GM23338 (cell line): ENCODE measurements around the gene CKLF. TPM values are rescaled to one million over a fixed set of nuclear protein-coding genes. Genes with fewer than 3 reads are reported as not detected.
"Not testable (repeated sequence)": the region's sequence is repeated elsewhere in the genome, so short reads cannot be mapped to it uniquely, and the experiment has no call there.

Experiments used
- ATAC-seq: fragments of 200-7000 bp; cut with Tn5 transposase; 3 replicates; pipeline ENCODE4 v1.9.1; 2020
- DNase-seq: peaks from one replicate; pipeline ENCODE4 v3.0.0-alpha.2; 2015; ENCODE audit warnings: low spot score
- H2AFZ ChIP-seq: fragments of 200-600 bp; sonication (generic); 2 replicates; pipeline ENCODE4 v1.8.0; 2016; ENCODE audit warnings: antibody characterized with exemption, mild to moderate bottlenecking, moderate library complexity
- H3F3A ChIP-seq: fragments of 200-600 bp; sonication (generic); replicated peaks from 2 replicates; pipeline ENCODE4 v1.8.0; 2017; ENCODE audit warnings: antibody characterized with exemption, mixed run types, low read depth
- H3K27ac ChIP-seq: fragments of 200-600 bp; sonication (generic); 2 replicates; pipeline ENCODE4 v1.6.1; 2016; ENCODE audit warnings: low read depth
- H3K27me3 ChIP-seq: fragments of 200-600 bp; sonication (generic); 2 replicates; pipeline ENCODE4 v1.8.0; 2016; ENCODE audit warnings: mild to moderate bottlenecking, mixed run types, moderate library complexity; ENCODE audit not compliant: insufficient read depth
- H3K36me3 ChIP-seq: fragments of 200-600 bp; sonication (generic); 2 replicates; pipeline ENCODE4 v1.8.0; 2016; ENCODE audit warnings: mild to moderate bottlenecking; ENCODE audit not compliant: insufficient read depth
- H3K4me1 ChIP-seq: fragments of 200-600 bp; sonication (generic); 2 replicates; pipeline ENCODE4 v1.8.0; 2016; ENCODE audit warnings: mild to moderate bottlenecking, moderate library complexity; ENCODE audit not compliant: insufficient read depth
- H3K4me2 ChIP-seq: fragments of 200-600 bp; sonication (generic); 2 replicates; pipeline ENCODE4 v1.7.1; 2017; ENCODE audit warnings: mixed run types
- H3K4me3 ChIP-seq: fragments of 200-600 bp; sonication (generic); 2 replicates; pipeline ENCODE4 v1.6.1; 2016; ENCODE audit warnings: mixed run types
- H3K79me2 ChIP-seq: fragments of 200-600 bp; sonication (generic); replicated peaks from 2 replicates; pipeline ENCODE4 v1.8.0; 2017; ENCODE audit warnings: mild to moderate bottlenecking; ENCODE audit not compliant: insufficient read depth
- H3K9me2 ChIP-seq: fragments of 200-600 bp; sonication (generic); 2 replicates; pipeline ENCODE4 v1.8.0; 2017; ENCODE audit not compliant: insufficient read depth
- H4K20me1 ChIP-seq: fragments of 200-600 bp; sonication (generic); replicated peaks from 2 replicates; pipeline ENCODE4 v1.8.0; 2017; ENCODE audit warnings: mild to moderate bottlenecking; ENCODE audit not compliant: insufficient read depth
- H3K27ac Mint-ChIP-seq: 2 replicates; pipeline ENCODE4 v1.8.0; 2020; ENCODE audit warnings: inconsistent platforms, mild to moderate bottlenecking, moderate library complexity, mixed read lengths
- H3K27me3 Mint-ChIP-seq: 3 replicates; pipeline ENCODE4 v1.8.0; 2022; ENCODE audit warnings: low read depth, mild to moderate bottlenecking, moderate library complexity, mixed read lengths, inconsistent platforms; ENCODE audit not compliant: insufficient read depth, poor library complexity
- H3K36me3 Mint-ChIP-seq: 3 replicates; pipeline ENCODE4 v1.8.0; 2021; ENCODE audit warnings: low read depth, mild to moderate bottlenecking, inconsistent platforms, moderate library complexity, mixed read lengths
- H3K4me1 Mint-ChIP-seq: 3 replicates; pipeline ENCODE4 v1.8.0; 2020; ENCODE audit warnings: mild to moderate bottlenecking, inconsistent platforms, mixed read lengths
- H3K4me3 Mint-ChIP-seq: 3 replicates; pipeline ENCODE4 v1.8.0; 2021; ENCODE audit warnings: moderate library complexity, mild to moderate bottlenecking, inconsistent platforms, mixed read lengths
- H3K9me3 Mint-ChIP-seq: 3 replicates; pipeline ENCODE4 v1.8.0; 2020; ENCODE audit warnings: moderate library complexity, mild to moderate bottlenecking, inconsistent platforms, mixed read lengths
- CTCF ChIP-seq, 2 experiments: fragments of 200-600 bp in 1 of 2; sonication (generic) in 1 of 2; conservative IDR thresholded peaks; 2 replicates each; pipeline versions ENCODE4 v1.5.1 to v1.6.1; 2016 to 2017; ENCODE audit warnings: antibody characterized with exemption in 2 of 2, low read depth in 2 of 2, mild to moderate bottlenecking in 2 of 2, moderate library complexity in 1 of 2
- ETS1 ChIP-seq: IDR thresholded peaks from 2 replicates; pipeline ENCODE4 v1.6.1; 2016; ENCODE audit warnings: antibody characterized with exemption
- EZH2phosphoT487 ChIP-seq: fragments of 200-600 bp; sonication (generic); IDR thresholded peaks from one replicate; pipeline ENCODE4 v1.8.1; 2018; ENCODE audit warnings: antibody characterized with exemption; ENCODE audit not compliant: unreplicated experiment
- POLR2AphosphoS5 ChIP-seq: IDR thresholded peaks from 2 replicates; pipeline ENCODE4 v1.6.1; 2016; ENCODE audit warnings: antibody characterized with exemption, low read depth
- REST ChIP-seq: IDR thresholded peaks from one replicate; pipeline ENCODE4 v1.6.1; 2018; ENCODE audit warnings: antibody characterized with exemption; ENCODE audit not compliant: unreplicated experiment
- ZNF114 ChIP-seq: fragments of 250-450 bp; sonication (Bioruptor Pico); IDR thresholded peaks from 2 replicates; pipeline ENCODE4 v1.5.0; 2020; ENCODE audit warnings: mild to moderate bottlenecking, moderate library complexity
- polyA plus RNA-seq: library from polyadenylated mRNA; unstranded; fragments of >200 nt; fragmentation: Nextera tagmentation; extraction: Ambion mirVana; gene quantifications from 2 replicates; pipeline ENCODE4 v1.2.1, GENCODE V29; 2016
- total RNA-seq: library from RNA; depleted of rRNA; stranded (reverse); fragments of >200 nt; shearing (Covaris generic); gene quantifications from 2 replicates; pipeline ENCODE4 v1.2.3, GENCODE V29; 2014

The CKLF gene
- total and polyA plus RNA-seq, 2 experiments from 2014 or later, result 25.5 to 60.0 TPM

- TF ChIP-seq CTCF (conservative IDR thresholded peaks at IDR 0.05; ENCODE audit: low read depth in 2 of 2) (no peak), EZH2phosphoT487 (no peak), ETS1 (no peak), REST (no peak), POLR2AphosphoS5 (no peak)
Measured at GRCh38 chr16:66563574-66564334, 11.4 kb downstream of the CKLF start (continued).

- Mint-ChIP-seq H3K9me3 (no peaks in the 10 kb centered on the region), H3K27ac (no peak within 1 kb of the TSS), H3K4me3 (no peak within 1 kb of the TSS), H3K36me3 (peaks cover 4% of the 10 kb centered on the region; the same call in 1 of the 3 replicates), H3K4me1 (no peaks in the 10 kb centered on the region), H3K27me3 (no peaks in the 10 kb centered on the region)
- no peak for TF ChIP-seq ZNF114 (CRISPR knock-in tag)
- TF ChIP-seq EZH2phosphoT487, result no peak
- DNase-seq, result peak; percentile 53
- Histone ChIP-seq H3K9me2 (no peaks in the 10 kb centered on the region), H3K27me3 (no peaks in the 10 kb centered on the region), H3K27ac (no peak within 1 kb of the TSS), H2AFZ (no peak within 1 kb of the TSS), H3K4me3 (no peak within 1 kb of the TSS), H3K79me2 (no peaks in the 10 kb centered on the region), H3F3A (no peaks in the 10 kb centered on the region), H4K20me1 (peaks cover 7% of the 10 kb centered on the region; the same call in 1 of the 2 replicates), H3K4me1 (no peaks in the 10 kb centered on the region), H3K36me3 (no peaks in the 10 kb centered on the region), H3K4me2 (no peak within 1 kb of the TSS)
- peak; percentile 93 for ATAC-seq
Measured at GRCh38 chr16:66566051-66566901, 13.9 kb downstream of the CKLF start, which contains the start of gene CMTM1. Gene CMTM1, plus strand, starts transcription at chr16:66566439. Its CDS starts 75 bp downstream, at chr16:66566514.

GRCh38 chr16:66567270-66567669 is 14.9 kb downstream of the CKLF start:
- not testable (repeated sequence) for H3K4me3 ChIP-seq, H3K27ac Mint-ChIP-seq, H3K4me2 ChIP-seq, H3K27ac ChIP-seq, DNase-seq, H3K4me1 ChIP-seq, H3F3A ChIP-seq, H3K27me3 ChIP-seq, H2AFZ ChIP-seq, H3K4me1 Mint-ChIP-seq, H3K9me2 ChIP-seq, H3K36me3 Mint-ChIP-seq, H3K36me3 ChIP-seq, ATAC-seq, H3K4me3 Mint-ChIP-seq, H4K20me1 ChIP-seq, H3K27me3 Mint-ChIP-seq, H3K9me3 Mint-ChIP-seq, H3K79me2 ChIP-seq
